Mesendoderm (in vitro differentiated cells): Measurements from ENCODE around the gene KCNAB1.

Experiments used
- DNase-seq: peaks from one replicate; pipeline ENCODE4 v3.0.0; 2013
- H2AK5ac ChIP-seq: 2 replicates; pipeline ENCODE4 v1.6.1; 2013; ENCODE audit warnings: low read length, inconsistent platforms
- H2BK120ac ChIP-seq: 2 replicates; pipeline ENCODE4 v1.6.1; 2013; ENCODE audit warnings: low read depth, mild to moderate bottlenecking, low read length, moderate library complexity, mixed read lengths
- H2BK15ac ChIP-seq: replicated peaks from 2 replicates; pipeline ENCODE4 v1.6.1; 2013; ENCODE audit warnings: low read depth, mild to moderate bottlenecking, moderate library complexity
- H2BK5ac ChIP-seq: 2 replicates; pipeline ENCODE4 v1.6.1; 2013; ENCODE audit warnings: low read length, inconsistent platforms
- H3K18ac ChIP-seq: 2 replicates; pipeline ENCODE4 v1.6.1; 2013; ENCODE audit warnings: mild to moderate bottlenecking, low read length, mixed read lengths
- H3K23ac ChIP-seq: one replicate; pipeline ENCODE4 v1.6.1; 2013; ENCODE audit warnings: low read length
- H3K27ac ChIP-seq: 2 replicates; pipeline ENCODE4 v1.5.1; 2013; ENCODE audit warnings: low read depth, mild to moderate bottlenecking, inconsistent platforms, low read length, moderate library complexity
- H3K27me3 ChIP-seq: 2 replicates; pipeline ENCODE4 v1.6.1; 2013; ENCODE audit warnings: low read length, control low read depth, mild to moderate bottlenecking, inconsistent platforms; ENCODE audit not compliant: insufficient read depth, poor library complexity
- H3K36me3 ChIP-seq: 2 replicates; pipeline ENCODE4 v1.6.1; 2013; ENCODE audit warnings: low read length, inconsistent platforms; ENCODE audit not compliant: control insufficient read depth, insufficient read depth
- H3K4ac ChIP-seq: one replicate; pipeline ENCODE4 v1.6.1; 2013; ENCODE audit warnings: low read depth, mild to moderate bottlenecking, low read length, moderate library complexity
- H3K4me1 ChIP-seq: 2 replicates; pipeline ENCODE4 v1.6.1; 2013; ENCODE audit warnings: low read depth, low read length, inconsistent platforms; ENCODE audit not compliant: control insufficient read depth
- H3K4me2 ChIP-seq: 2 replicates; pipeline ENCODE4 v1.6.1; 2013; ENCODE audit warnings: low read length
- H3K4me3 ChIP-seq: 2 replicates; pipeline ENCODE4 v1.5.1; 2013; ENCODE audit warnings: mild to moderate bottlenecking, low read length
- H3K56ac ChIP-seq: one replicate; pipeline ENCODE4 v1.6.1; 2013; ENCODE audit warnings: low read length
- H3K79me1 ChIP-seq: 2 replicates; pipeline ENCODE4 v1.6.1; 2013; ENCODE audit warnings: low read length, inconsistent platforms
- H3K79me2 ChIP-seq: 2 replicates; pipeline ENCODE4 v1.6.1; 2013; ENCODE audit warnings: mild to moderate bottlenecking, low read length; ENCODE audit not compliant: control insufficient read depth, insufficient read depth
- H3K9ac ChIP-seq: 2 replicates; pipeline ENCODE4 v1.6.1; 2013; ENCODE audit warnings: low read length, inconsistent platforms
- H4K5ac ChIP-seq: one replicate; pipeline ENCODE4 v1.6.1; 2013; ENCODE audit warnings: low read length
- H4K8ac ChIP-seq: one replicate; pipeline ENCODE4 v1.6.1; 2013; ENCODE audit warnings: low read depth, mild to moderate bottlenecking, control low read depth, low read length, moderate library complexity
- WGBS: extraction: QIAGEN DNeasy Blood & Tissue Kit; methylation state at CpG from one replicate; pipeline ENCODE4 v1.1.7; 2013; ENCODE audit warnings: low lambda C conversion rate, missing lambda C conversion rate; ENCODE audit not compliant: insufficient coverage; ENCODE audit errors: extremely low coverage; 5-methylcytosine and 5-hydroxymethylcytosine counted together

The KCNAB1 gene

DNA sequence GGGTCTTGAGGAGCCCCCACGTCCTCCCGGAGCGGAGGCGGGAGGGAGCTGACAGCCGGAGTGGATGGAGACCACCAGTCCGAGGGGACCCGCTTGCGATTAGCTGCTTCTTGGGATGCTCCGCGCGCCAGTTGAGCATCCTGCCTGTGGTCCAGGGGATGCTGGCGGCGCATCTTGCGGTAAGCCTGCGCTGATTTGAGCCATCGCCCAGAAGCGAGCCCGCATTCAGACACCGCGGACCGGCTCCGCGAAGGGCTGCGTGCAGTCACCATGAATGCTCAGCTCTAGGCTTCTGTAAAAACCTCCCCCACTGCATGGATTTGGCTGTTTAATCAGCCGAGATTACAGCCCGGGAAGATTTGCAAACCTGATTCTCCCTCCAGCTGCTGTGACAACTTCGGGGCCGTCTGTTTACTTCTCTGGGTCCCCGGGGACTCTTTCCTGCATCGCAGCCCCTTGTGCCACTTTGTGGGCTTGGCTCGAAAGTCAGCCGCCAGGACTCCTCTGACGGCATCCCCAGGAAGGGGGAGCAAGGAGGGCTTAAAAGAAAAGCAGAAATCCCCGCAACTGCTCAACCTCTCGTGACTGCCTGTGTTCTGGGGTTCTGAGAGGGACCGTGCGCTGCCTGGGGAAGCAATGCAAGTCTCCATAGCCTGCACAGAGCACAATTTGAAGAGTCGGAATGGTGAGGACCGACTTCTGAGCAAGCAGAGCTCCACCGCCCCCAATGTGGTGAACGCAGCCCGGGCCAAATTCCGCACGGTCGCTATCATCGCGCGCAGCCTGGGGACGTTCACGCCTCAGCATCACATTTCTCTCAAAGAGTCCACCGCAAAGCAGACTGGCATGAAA, 171.1 kb downstream of the KCNAB1 start:
- peaks cover 18% of the 10 kb centered on the region for H3K27me3 ChIP-seq
- no peak overlapping the region for H4K8ac ChIP-seq
- H2BK120ac ChIP-seq: no peak overlapping the region
- no peak overlapping the region for H3K56ac ChIP-seq
- DNase-seq: peak; percentile 16
- H3K4ac ChIP-seq: no peak overlapping the region
- no peak overlapping the region for H3K4me3 ChIP-seq
- H3K79me2 ChIP-seq: no peaks in the 10 kb centered on the region
- H3K23ac ChIP-seq: no peak overlapping the region
- WGBS: no CpG with 5 or more reads among the region's 51 CpGs
- H3K4me1 ChIP-seq: no peaks in the 10 kb centered on the region
- peak overlapping the region; percentile 14 for H3K4me2 ChIP-seq
- H3K9ac ChIP-seq: no peak overlapping the region
- H3K36me3 ChIP-seq: no peaks in the 10 kb centered on the region
- no peak overlapping the region for H2AK5ac ChIP-seq
- no peaks in the 10 kb centered on the region for H3K79me1 ChIP-seq
- no peak overlapping the region for H3K18ac ChIP-seq
- H2BK15ac ChIP-seq: no peak overlapping the region
- H3K27ac ChIP-seq: no peak overlapping the region
- H2BK5ac ChIP-seq: no peak overlapping the region
- H4K5ac ChIP-seq: no peak overlapping the region

DNA sequence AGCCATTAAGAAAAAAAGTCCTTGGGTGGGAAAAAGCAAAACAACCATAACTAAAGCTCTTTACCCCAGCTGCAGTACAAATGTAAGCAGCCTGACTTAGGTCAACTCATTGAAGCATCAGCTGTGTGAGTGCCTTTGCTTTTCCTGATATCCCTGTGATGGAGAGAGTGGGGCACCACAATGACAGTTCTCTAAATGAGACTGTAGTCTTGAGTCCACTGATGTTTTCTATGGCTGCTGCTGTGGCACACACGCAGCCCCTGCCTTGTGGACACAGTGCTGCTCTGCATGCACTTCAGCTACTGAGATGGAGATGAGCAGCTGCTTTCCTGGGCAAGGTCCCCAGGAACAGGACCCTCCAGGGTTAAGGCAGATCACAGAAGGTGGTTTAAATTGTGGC, 173.2 kb downstream of the KCNAB1 start:
- Histone ChIP-seq H3K27me3 (peaks cover 18% of the 10 kb centered on the region), H3K23ac (no peak overlapping the region)
- WGBS: no CpG with 5 or more reads among the region's 1 CpG

GRCh38 chr3:156297582-156297981, 177.2 kb downstream of the KCNAB1 start:
- no peak overlapping the region for H3K4ac ChIP-seq
- H3K4me2 ChIP-seq: no peak overlapping the region
- H3K79me1 ChIP-seq: no peaks in the 10 kb centered on the region
- H3K9ac ChIP-seq: no peak overlapping the region
- H2BK120ac ChIP-seq: no peak overlapping the region
- no peak overlapping the region for H2BK5ac ChIP-seq
- H3K56ac ChIP-seq: no peak overlapping the region
- H3K79me2 ChIP-seq: no peaks in the 10 kb centered on the region
- H3K4me3 ChIP-seq: no peak overlapping the region
- DNase-seq: no peak
- H2BK15ac ChIP-seq: no peak overlapping the region
- H2AK5ac ChIP-seq: no peak overlapping the region
- no peak overlapping the region for H4K8ac ChIP-seq
- no peak overlapping the region for H3K27ac ChIP-seq
- H4K5ac ChIP-seq: no peak overlapping the region
- H3K36me3 ChIP-seq: no peaks in the 10 kb centered on the region
- H3K4me1 ChIP-seq: no peaks in the 10 kb centered on the region
- no peaks in the 10 kb centered on the region for H3K27me3 ChIP-seq
- no CpG with 5 or more reads among the region's 8 CpGs for WGBS
- no peak overlapping the region for H3K23ac ChIP-seq
- H3K18ac ChIP-seq: no peak overlapping the region

More for the DNA sequence above, 173.2 kb downstream of the KCNAB1 start:
- no peak overlapping the region for H4K5ac ChIP-seq
- H4K8ac ChIP-seq: no peak overlapping the region
- no peaks in the 10 kb centered on the region for H3K4me1 ChIP-seq
- no peak overlapping the region for H2AK5ac ChIP-seq
- H3K56ac ChIP-seq: no peak overlapping the region
- H3K27ac ChIP-seq: no peak overlapping the region
- no peak overlapping the region for H2BK15ac ChIP-seq
- no peak overlapping the region for H2BK120ac ChIP-seq
- H3K36me3 ChIP-seq: no peaks in the 10 kb centered on the region
- H3K4me2 ChIP-seq: no peak overlapping the region
- H3K4ac ChIP-seq: no peak overlapping the region
- no peak overlapping the region for H3K9ac ChIP-seq
- H3K79me1 ChIP-seq: no peaks in the 10 kb centered on the region
- no peaks in the 10 kb centered on the region for H3K79me2 ChIP-seq
- H3K4me3 ChIP-seq: no peak overlapping the region
- H2BK5ac ChIP-seq: no peak overlapping the region
- no peak overlapping the region for H3K18ac ChIP-seq
- no peak for DNase-seq

GRCh38 chr3:156298014-156298413, 177.6 kb downstream of the KCNAB1 start:
- Histone ChIP-seq H2AK5ac (no peak overlapping the region), H3K36me3 (no peaks in the 10 kb centered on the region), H3K4me3 (no peak overlapping the region), H4K8ac (no peak overlapping the region), H3K4me2 (no peak overlapping the region), H3K27ac (no peak overlapping the region), H2BK5ac (no peak overlapping the region), H4K5ac (no peak overlapping the region), H3K9ac (no peak overlapping the region), H3K79me2 (no peaks in the 10 kb centered on the region), H2BK120ac (no peak overlapping the region), H2BK15ac (no peak overlapping the region), H3K56ac (no peak overlapping the region), H3K23ac (no peak overlapping the region), H3K4ac (no peak overlapping the region), H3K27me3 (no peaks in the 10 kb centered on the region), H3K4me1 (no peaks in the 10 kb centered on the region), H3K18ac (no peak overlapping the region), H3K79me1 (no peaks in the 10 kb centered on the region)
- DNase-seq: no peak
- WGBS: no CpG with 5 or more reads among the region's 6 CpGs

- H3K79me2 ChIP-seq: no peaks in the 10 kb centered on the region
- no peak overlapping the region for H4K8ac ChIP-seq
- H3K4ac ChIP-seq: no peak overlapping the region
- H2BK5ac ChIP-seq: no peak overlapping the region
- no peaks in the 10 kb centered on the region for H3K79me1 ChIP-seq
- no peak overlapping the region for H3K4me3 ChIP-seq
- no peak overlapping the region for H3K23ac ChIP-seq
- H4K5ac ChIP-seq: no peak overlapping the region
- no peaks in the 10 kb centered on the region for H3K4me1 ChIP-seq
- H3K27me3 ChIP-seq: no peaks in the 10 kb centered on the region
- no peak overlapping the region for H3K9ac ChIP-seq
- no peak overlapping the region for H2BK15ac ChIP-seq
- no CpG with 5 or more reads among the region's 2 CpGs for WGBS
- H3K36me3 ChIP-seq: no peaks in the 10 kb centered on the region
- H2BK120ac ChIP-seq: no peak overlapping the region
- no peak for DNase-seq
- H3K27ac ChIP-seq: no peak overlapping the region
- no peak overlapping the region for H3K18ac ChIP-seq
- H2AK5ac ChIP-seq: no peak overlapping the region
- no peak overlapping the region for H3K56ac ChIP-seq
- H3K4me2 ChIP-seq: no peak overlapping the region
Observed at GRCh38 chr3:156298938-156299337, 178.6 kb downstream of the KCNAB1 start.

GRCh38 chr3:156299569-156299968, 179.2 kb downstream of the KCNAB1 start:
- H3K4me3 ChIP-seq: no peak overlapping the region
- H2BK15ac ChIP-seq: no peak overlapping the region
- no peak overlapping the region for H3K4me2 ChIP-seq
- DNase-seq: no peak
- H4K5ac ChIP-seq: no peak overlapping the region
- no peak overlapping the region for H3K23ac ChIP-seq
- H3K18ac ChIP-seq: no peak overlapping the region
- H3K27ac ChIP-seq: no peak overlapping the region
- no peak overlapping the region for H3K9ac ChIP-seq
- H3K56ac ChIP-seq: no peak overlapping the region
- no peaks in the 10 kb centered on the region for H3K4me1 ChIP-seq
- H3K4ac ChIP-seq: no peak overlapping the region
- WGBS: no CpG with 5 or more reads among the region's 2 CpGs
- no peaks in the 10 kb centered on the region for H3K79me2 ChIP-seq
- H3K79me1 ChIP-seq: no peaks in the 10 kb centered on the region
- no peak overlapping the region for H4K8ac ChIP-seq
- no peaks in the 10 kb centered on the region for H3K27me3 ChIP-seq
- H2AK5ac ChIP-seq: no peak overlapping the region
- H2BK5ac ChIP-seq: no peak overlapping the region
- H3K36me3 ChIP-seq: no peaks in the 10 kb centered on the region
- no peak overlapping the region for H2BK120ac ChIP-seq
